Measurements from ENCODE around the gene AKAP13.

The AKAP13 gene

GRCh38 chr15:85379403-85380131, 836 bp upstream of the AKAP13 start:
- no peak for TF ChIP-seq CTCF (IDR thresholded peaks at IDR 0.05)

GRCh38 chr15:85380812-85381642, 624 bp downstream of the AKAP13 start:
- no peak for TF ChIP-seq CTCF (IDR thresholded peaks at IDR 0.05)

DNA sequence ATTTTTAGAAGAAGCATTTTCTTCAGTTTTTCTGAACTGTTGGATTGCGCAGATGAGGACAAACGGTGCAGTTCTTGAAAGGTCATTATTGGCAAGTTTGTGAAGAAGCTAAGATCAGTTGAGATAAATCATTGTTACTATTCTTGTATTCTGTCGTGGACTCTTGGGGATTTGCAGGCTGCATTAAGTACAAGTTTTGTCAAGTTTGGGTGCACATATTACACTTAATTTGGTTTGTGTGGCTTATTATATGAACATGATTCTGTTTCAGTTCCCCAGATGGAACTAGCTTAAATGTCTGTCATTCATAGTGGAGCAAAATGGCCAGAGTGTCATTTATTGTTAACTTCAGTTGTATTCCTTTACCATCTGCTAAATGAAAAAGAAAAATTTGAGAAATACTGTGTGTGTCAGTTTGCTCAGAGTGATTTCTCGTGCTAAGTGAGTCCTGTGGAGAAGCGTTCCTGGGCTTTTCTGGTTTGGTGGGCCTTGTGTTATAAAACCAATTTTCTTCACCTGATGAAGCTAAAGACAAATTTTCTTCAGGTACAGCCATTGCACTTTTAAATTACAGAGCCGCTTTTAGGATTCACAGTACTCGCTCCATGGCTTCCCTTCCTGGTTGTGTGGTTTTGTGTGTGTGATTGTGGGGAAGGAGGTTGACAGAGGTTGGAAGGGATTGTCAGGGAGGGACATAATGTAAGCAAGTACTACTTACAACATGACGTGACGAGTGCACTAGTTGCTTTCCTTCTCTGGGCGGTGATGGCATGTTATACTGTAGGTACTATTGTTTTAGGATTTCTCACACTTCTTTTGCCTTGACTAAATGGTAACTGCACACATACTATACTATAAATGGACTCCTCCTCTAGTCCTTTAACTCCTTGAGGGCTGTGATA, 1.7 kb downstream of the AKAP13 start:
- no peak for TF ChIP-seq CTCF (IDR thresholded peaks at IDR 0.05)

GRCh38 chr15:85382942-85383341, 2.5 kb downstream of the AKAP13 start:
- TF ChIP-seq CTCF (IDR thresholded peaks at IDR 0.05): no peak

DNA sequence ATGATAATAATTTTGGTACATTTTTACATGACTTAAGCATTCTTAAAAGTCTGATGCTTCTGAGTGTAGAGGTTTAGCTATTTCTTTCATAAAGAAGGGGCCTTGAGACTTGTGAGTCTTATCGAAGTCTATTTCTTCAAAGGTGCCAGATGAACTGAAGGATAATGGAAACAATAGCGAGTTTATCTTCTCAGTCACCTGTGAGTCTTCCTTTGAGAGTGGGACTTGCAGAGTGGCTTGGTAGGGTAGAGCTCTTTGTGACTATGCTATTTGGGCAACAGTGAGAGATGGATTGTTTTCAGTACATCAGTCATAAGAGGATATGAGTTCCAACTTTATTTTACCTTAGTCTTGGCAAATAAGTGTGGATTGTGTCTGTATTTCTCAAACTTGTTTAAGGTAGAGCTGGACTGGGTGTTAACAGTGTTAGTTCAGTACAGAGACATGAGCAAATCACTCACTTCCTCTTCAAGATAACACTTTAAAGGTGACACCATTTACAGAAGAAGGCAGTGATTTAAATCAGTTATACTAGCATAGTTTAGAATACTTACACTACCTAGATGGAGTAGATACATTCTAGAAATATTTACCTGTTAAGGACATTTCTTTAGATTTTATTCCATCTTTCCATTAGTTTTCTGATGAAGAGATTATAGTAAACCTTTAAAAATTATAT, 3.2 kb downstream of the AKAP13 start:
- no peak for TF ChIP-seq CTCF (IDR thresholded peaks at IDR 0.05)

GRCh38 chr15:85386261-85386660, 5.9 kb downstream of the AKAP13 start:
- no peak for TF ChIP-seq CTCF (IDR thresholded peaks at IDR 0.05)
